Esophagus muscularis mucosa (tissue), 4 donors: Measurements from ENCODE around the gene SV2A. TPM values are rescaled to one million over a fixed set of nuclear protein-coding genes. Genes with fewer than 3 reads are reported as not detected.

Experiments
- DNase-seq: peaks from one replicate; pipeline ENCODE4 v3.0.0-alpha.2; 2017; ENCODE audit errors: extremely low spot score
- H3K27ac ChIP-seq, 4 donors: fragments of 200-600 bp; sonication (generic); replicated peaks in 1 of 4; 1 replicate in 3 of 4; 2 replicates in 1 of 4; pipeline ENCODE4 v1.5.1; 2016 to 2019; ENCODE audit warnings: mild to moderate bottlenecking in 1 of 4
- H3K27me3 ChIP-seq, 4 donors: fragments of 200-600 bp; sonication (generic); one replicate each; pipeline versions ENCODE4 v1.5.1 to v1.6.0; 2016 to 2019
- H3K36me3 ChIP-seq, 4 donors: fragments of 200-600 bp; sonication (generic); one replicate each; pipeline ENCODE4 v1.5.1; 2016 to 2019
- H3K4me1 ChIP-seq, 4 donors: fragments of 200-600 bp; sonication (generic); one replicate each; pipeline ENCODE4 v1.5.1; 2016 to 2019
- H3K4me3 ChIP-seq, 4 donors: fragments of 200-600 bp; sonication (generic); 1 replicate in 2 of 4; 2 replicates in 2 of 4; pipeline ENCODE4 v1.5.1; 2016 to 2019; ENCODE audit warnings: mild to moderate bottlenecking in 4 of 4, moderate library complexity in 1 of 4
- H3K9me3 ChIP-seq, 4 donors: fragments of 200-600 bp; sonication (generic); 1 replicate in 3 of 4; 2 replicates in 1 of 4; pipeline ENCODE4 v1.5.1; 2016 to 2019
- EP300 ChIP-seq: sonication (generic); formaldehyde crosslinking; IDR thresholded peaks from one replicate; pipeline ENCODE4 v1.6.1; 2017; ENCODE audit warnings: antibody characterized with exemption
- POLR2A ChIP-seq: fragments of 450-650 bp; IDR thresholded peaks from one replicate; pipeline ENCODE4 v1.6.1; 2017; ENCODE audit warnings: antibody characterized with exemption, moderate library complexity, mild to moderate bottlenecking, low read depth
- POLR2AphosphoS5 ChIP-seq, 2 donors: sonication (generic); formaldehyde crosslinking; IDR thresholded peaks; one replicate each; pipeline ENCODE4 v1.6.1; 2017; ENCODE audit warnings: antibody characterized with exemption in 2 of 2
- WGBS: methylation state at CpG from one replicate; pipeline ENCODE4 v1.1.5; 2018; 5-methylcytosine and 5-hydroxymethylcytosine counted together
- intact Hi-C: fragments of 100-400 bp; cut with DNase I; formaldehyde crosslinking; loops from one replicate; pipeline ENCODE4 v1.15.1; 2023
- total RNA-seq, 4 donors: library from RNA; depleted of rRNA; stranded (reverse); fragments of >200 nt; gene quantifications; one replicate each; pipeline versions ENCODE4 v1.1.0 to v1.2.1, GENCODE V29; 2016
- TF ChIP-seq, protein P1 (sequence below), 3 experiments: fragments of 200-600 bp in 2 of 3; fragments of 450-650 bp in 1 of 3; sonication (generic) in 2 of 3; IDR thresholded peaks; one replicate each; pipeline ENCODE4 v1.5.1; 2017 to 2019; ENCODE audit warnings: antibody characterized with exemption in 3 of 3, mild to moderate bottlenecking in 2 of 3, moderate library complexity in 1 of 3

SV2A gene
- total RNA-seq, 4 donors from 2014 or later = 3.3 to 8.6 (median 5.5) TPM

DNA sequence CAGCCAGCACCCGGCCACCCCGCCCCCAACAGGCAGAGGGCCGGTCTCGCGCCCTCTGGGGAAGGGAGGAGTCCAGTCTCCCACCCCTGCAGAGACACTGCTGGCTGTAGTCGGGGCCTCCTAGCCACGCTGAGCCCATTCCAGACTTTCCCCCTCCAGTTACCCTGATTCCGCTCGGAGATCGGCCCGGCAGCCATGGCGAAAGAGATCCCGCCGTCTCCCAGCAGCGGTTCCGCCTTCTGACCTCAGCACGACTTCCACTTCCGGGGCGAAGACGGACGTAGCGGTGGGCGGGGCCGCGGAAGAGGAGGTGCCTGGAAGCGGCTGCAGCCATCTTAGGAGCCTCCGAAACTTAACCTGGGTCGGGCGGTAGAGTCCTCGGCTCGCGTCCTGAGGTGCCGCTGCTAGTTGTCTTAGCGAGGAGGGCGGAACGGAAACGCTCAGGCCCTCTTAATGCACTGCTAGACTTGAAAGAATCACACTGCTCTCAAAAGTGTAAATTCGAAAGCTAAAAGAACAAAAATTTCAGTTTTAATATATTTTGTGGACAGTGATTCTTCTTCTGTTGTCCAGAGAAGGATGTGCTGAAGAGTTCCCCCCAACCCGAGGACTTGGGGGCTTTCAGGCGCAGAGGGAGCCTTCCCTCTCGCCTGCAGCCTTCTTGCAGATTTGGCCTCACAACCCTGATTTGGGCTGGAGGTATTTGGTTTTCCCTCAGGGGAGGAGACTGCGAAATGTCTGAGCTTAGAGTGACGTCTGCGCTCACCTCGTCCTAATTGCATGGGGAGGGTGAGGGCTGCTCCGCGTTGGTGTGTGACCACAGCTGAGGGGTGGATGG lies 10.1 kb upstream of the SV2A start, which contains the start of gene SF3B4:
Gene SF3B4, minus strand, starts transcription at position 241 of the 838 bp plus-strand sequence. Its CDS starts 44 bp downstream, at position 197.
- intact Hi-C loops = no loop called here
- H3K36me3 ChIP-seq = peaks cover 31 to 75% (median 57%) of the 10 kb centered on the region in 4 donors
- TF ChIP-seq, protein P1, sequence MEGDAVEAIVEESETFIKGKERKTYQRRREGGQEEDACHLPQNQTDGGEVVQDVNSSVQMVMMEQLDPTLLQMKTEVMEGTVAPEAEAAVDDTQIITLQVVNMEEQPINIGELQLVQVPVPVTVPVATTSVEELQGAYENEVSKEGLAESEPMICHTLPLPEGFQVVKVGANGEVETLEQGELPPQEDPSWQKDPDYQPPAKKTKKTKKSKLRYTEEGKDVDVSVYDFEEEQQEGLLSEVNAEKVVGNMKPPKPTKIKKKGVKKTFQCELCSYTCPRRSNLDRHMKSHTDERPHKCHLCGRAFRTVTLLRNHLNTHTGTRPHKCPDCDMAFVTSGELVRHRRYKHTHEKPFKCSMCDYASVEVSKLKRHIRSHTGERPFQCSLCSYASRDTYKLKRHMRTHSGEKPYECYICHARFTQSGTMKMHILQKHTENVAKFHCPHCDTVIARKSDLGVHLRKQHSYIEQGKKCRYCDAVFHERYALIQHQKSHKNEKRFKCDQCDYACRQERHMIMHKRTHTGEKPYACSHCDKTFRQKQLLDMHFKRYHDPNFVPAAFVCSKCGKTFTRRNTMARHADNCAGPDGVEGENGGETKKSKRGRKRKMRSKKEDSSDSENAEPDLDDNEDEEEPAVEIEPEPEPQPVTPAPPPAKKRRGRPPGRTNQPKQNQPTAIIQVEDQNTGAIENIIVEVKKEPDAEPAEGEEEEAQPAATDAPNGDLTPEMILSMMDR (IDR thresholded peaks at IDR 0.05) = peak in 1 of 3 experiments; percentile 2
- TF ChIP-seq EP300 = no peak
- peak; percentile 73 for TF ChIP-seq POLR2A
- TF ChIP-seq POLR2AphosphoS5 (IDR thresholded peaks at IDR 0.05) = peak; percentile 99
- H3K27ac ChIP-seq = peak within 1 kb of the TSS; percentile 88 to 96 (median 92)
- H3K4me1 ChIP-seq = peaks cover 29 to 42% (median 36%) of the 10 kb centered on the region in 4 donors
- no peaks in the 10 kb centered on the region for H3K27me3 ChIP-seq
- DNase-seq = peak; percentile 98
- WGBS = 0% methylated on average over 28 of the region's 47 CpGs
- peak within 1 kb of the TSS; percentile 73 to 90 (median 80) for H3K4me3 ChIP-seq
- no peaks in the 10 kb centered on the region for H3K9me3 ChIP-seq

DNA sequence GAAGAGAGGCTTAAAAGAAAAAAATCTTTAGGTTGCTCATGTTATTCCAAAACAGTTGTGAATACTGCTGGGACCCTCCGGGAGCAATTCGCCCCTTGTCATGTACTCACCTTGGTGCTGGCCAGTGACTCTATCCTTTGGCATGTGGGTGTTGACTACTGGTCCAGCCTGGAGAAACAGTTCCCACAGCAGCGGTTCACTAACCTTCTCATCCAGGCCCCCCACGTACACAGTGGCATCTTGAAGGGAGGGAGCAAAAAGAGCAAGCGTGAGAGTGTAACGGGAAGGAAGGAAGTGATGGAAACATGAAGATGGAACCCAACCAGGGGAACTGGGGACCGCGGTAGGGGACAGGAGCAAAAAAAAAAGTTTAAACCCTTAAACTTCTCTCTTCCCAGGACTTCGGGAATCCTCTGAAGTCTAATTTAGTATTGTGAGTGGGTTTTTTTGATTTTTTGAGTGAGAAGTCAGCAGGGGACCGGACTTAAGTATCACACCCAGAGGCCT lies 9.5 kb upstream of the SV2A start:
- 7% methylated on average over 10 of the region's 10 CpGs for WGBS

DNA sequence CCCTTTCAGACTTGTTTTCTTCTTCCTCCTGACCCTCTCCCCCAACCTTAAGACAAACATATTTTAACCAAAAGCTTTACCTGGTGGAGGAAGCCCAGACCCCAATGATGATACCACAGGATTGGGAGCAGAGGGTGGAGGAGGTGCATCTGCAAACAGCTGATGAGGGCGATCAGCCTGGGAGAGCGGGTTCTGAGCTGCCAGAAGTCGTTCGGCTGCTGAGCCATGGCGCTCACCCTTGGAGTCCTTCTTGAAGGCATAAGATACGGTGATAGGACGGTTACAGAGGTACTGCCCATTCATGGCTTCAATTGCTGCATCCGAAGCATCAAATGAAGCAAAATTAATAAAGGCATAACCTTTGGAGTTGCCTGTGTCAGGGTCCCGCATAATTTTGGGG lies 8.7 kb upstream of the SV2A start:
- Histone ChIP-seq H3K4me3 (peak overlapping the region in 3 of 4 donors; percentile 73 to 90 (median 83)), H3K36me3 (peaks cover 36 to 75% (median 61%) of the 10 kb centered on the region in 4 donors), H3K9me3 (no peaks in the 10 kb centered on the region), H3K27me3 (no peaks in the 10 kb centered on the region), H3K27ac (no peak overlapping the region), H3K4me1 (peaks cover 29 to 42% (median 36%) of the 10 kb centered on the region in 4 donors)
- no peak for TF ChIP-seq POLR2AphosphoS5 (IDR thresholded peaks at IDR 0.05)
- no peak for TF ChIP-seq POLR2A
- TF ChIP-seq, protein P1 (IDR thresholded peaks at IDR 0.05) = no peak
- TF ChIP-seq EP300 = no peak
- WGBS = 93% methylated on average over 9 of the region's 9 CpGs
- intact Hi-C loops = no loop called here
- no peak for DNase-seq

More for the DNA sequence above, 9.5 kb upstream of the SV2A start:
- TF ChIP-seq EP300 (no peak), POLR2A (no peak), POLR2AphosphoS5 (IDR thresholded peaks at IDR 0.05) (no peak)
- TF ChIP-seq, protein P1 (IDR thresholded peaks at IDR 0.05) = no peak
- DNase-seq = no peak
- Histone ChIP-seq H3K9me3 (no peaks in the 10 kb centered on the region), H3K4me3 (peak overlapping the region; percentile 73 to 90 (median 80)), H3K27me3 (no peaks in the 10 kb centered on the region), H3K4me1 (peaks cover 29 to 42% (median 36%) of the 10 kb centered on the region in 4 donors), H3K27ac (peak overlapping the region; percentile 88 to 96 (median 92)), H3K36me3 (peaks cover 36 to 76% (median 61%) of the 10 kb centered on the region in 4 donors)
- intact Hi-C loops = no loop called here

DNA sequence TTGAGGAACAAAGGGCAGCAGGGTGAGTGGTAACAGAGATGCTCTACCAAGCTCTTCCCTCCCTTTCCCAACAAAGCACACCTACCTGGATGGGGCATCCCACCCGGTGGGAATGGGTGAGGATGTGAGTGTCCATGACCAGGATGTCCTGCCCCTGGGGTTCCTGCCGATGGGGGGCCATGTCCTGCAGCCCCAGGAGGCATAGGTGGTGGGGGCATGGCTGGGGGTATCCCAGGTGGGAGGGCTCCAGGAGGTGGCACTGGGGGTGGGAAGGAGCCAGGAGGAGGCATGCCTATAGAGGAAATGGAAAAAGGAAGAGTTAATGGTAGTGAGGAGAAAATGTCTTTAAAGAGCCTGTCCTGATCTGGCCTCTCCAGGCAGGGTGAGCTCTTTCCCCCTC lies 8.1 kb upstream of the SV2A start:
- H3K4me1 ChIP-seq = peaks cover 29 to 42% (median 36%) of the 10 kb centered on the region in 4 donors
- no peak for DNase-seq
- 97% methylated on average over 2 of the region's 2 CpGs for WGBS
- no peaks in the 10 kb centered on the region for H3K27me3 ChIP-seq
- intact Hi-C loops = no loop called here
- TF ChIP-seq POLR2A = no peak
- H3K9me3 ChIP-seq = no peaks in the 10 kb centered on the region
- H3K36me3 ChIP-seq = peaks cover 36 to 73% (median 57%) of the 10 kb centered on the region in 4 donors
- no peak overlapping the region for H3K27ac ChIP-seq
- H3K4me3 ChIP-seq = no peak overlapping the region

DNA sequence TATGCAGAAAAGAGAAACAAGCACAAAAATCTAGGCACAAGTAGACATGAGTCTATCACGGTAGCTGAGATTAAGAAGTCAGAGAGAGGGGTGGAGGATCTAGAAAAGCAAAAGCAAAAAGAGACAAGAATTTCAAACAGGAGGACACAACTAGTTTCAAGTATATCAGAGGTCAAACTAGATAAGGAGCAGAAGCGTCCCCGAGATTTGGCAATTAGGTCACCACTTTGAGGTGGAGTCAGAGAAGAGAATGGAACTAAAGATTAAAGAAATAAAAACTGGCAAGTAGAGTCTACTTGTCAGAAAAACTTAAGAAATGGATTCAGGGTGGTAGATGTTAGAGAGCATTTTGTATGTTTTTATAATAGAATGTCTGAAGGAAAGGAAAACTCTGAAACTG lies 7.7 kb upstream of the SV2A start:
- Histone ChIP-seq H3K36me3 (peaks cover 36 to 69% (median 54%) of the 10 kb centered on the region in 4 donors), H3K4me1 (peaks cover 29 to 42% (median 36%) of the 10 kb centered on the region in 4 donors), H3K27ac (no peak overlapping the region), H3K4me3 (no peak overlapping the region), H3K9me3 (no peaks in the 10 kb centered on the region), H3K27me3 (no peaks in the 10 kb centered on the region)
- TF ChIP-seq EP300 (no peak), POLR2AphosphoS5 (IDR thresholded peaks at IDR 0.05) (no peak), POLR2A (no peak)
- TF ChIP-seq, protein P1 (IDR thresholded peaks at IDR 0.05) = no peak
- intact Hi-C loops = no loop called here
- DNase-seq = no peak
- 87% methylated on average over 3 of the region's 3 CpGs for WGBS
